Small intestine (tissue), 7 donors: Measurements from ENCODE around the gene TBC1D16. TPM values are rescaled to one million over a fixed set of nuclear protein-coding genes. Genes with fewer than 3 reads are reported as not detected.
"Not testable (repeated sequence)": the region's sequence is repeated elsewhere in the genome, so short reads cannot be mapped to it uniquely, and the experiment has no call there.

Experiments
- DNase-seq, 2 donors: peaks; one replicate each; pipeline versions ENCODE4 v3.0.0 to v3.0.0-alpha.2; 2013
- FAIRE-seq: peaks from 2 replicates; lab custom pipeline; 2012; peaks lifted over from hg19 to GRCh38; lab: Jason Lieb, UNC
- H3K27ac ChIP-seq, 3 donors: one replicate each; pipeline ENCODE4 v1.5.1; 2013; ENCODE audit warnings: low read length in 2 of 3, mild to moderate bottlenecking in 2 of 3, control low read depth in 1 of 3, inconsistent platforms in 1 of 3, low read depth in 1 of 3, moderate library complexity in 1 of 3
- H3K27me3 ChIP-seq, 3 donors: one replicate each; pipeline ENCODE4 v1.6.1; 2013; ENCODE audit warnings: low read length in 3 of 3, inconsistent platforms in 1 of 3; ENCODE audit not compliant: control insufficient read depth in 3 of 3, insufficient read depth in 3 of 3
- H3K36me3 ChIP-seq, 3 donors: one replicate each; pipeline ENCODE4 v1.6.1; 2013; ENCODE audit warnings: low read length in 3 of 3, inconsistent platforms in 1 of 3, low read depth in 1 of 3, mild to moderate bottlenecking in 1 of 3, moderate library complexity in 1 of 3; ENCODE audit not compliant: control insufficient read depth in 3 of 3, insufficient read depth in 2 of 3
- H3K4me1 ChIP-seq, 3 donors: one replicate each; pipeline ENCODE4 v1.6.1; 2013; ENCODE audit warnings: low read length in 2 of 3, inconsistent platforms in 1 of 3, low read depth in 1 of 3, mild to moderate bottlenecking in 1 of 3, moderate library complexity in 1 of 3; ENCODE audit not compliant: control insufficient read depth in 3 of 3, insufficient read depth in 2 of 3
- H3K4me3 ChIP-seq, 3 donors: one replicate each; pipeline ENCODE4 v1.5.1; 2013; ENCODE audit warnings: low read length in 3 of 3, control low read depth in 1 of 3, inconsistent platforms in 1 of 3, low read depth in 1 of 3, mild to moderate bottlenecking in 1 of 3, moderate library complexity in 1 of 3
- H3K9me3 ChIP-seq, 2 donors: one replicate each; pipeline ENCODE4 v1.6.1; 2013; ENCODE audit warnings: low read depth in 1 of 2, low read length in 1 of 2; ENCODE audit not compliant: control insufficient read depth in 2 of 2, insufficient read depth in 1 of 2
- WGBS, 3 donors: extraction: QIAGEN DNeasy Blood & Tissue Kit; methylation state at CpG; one replicate each; pipeline ENCODE4 v1.1.7; 2013; 5-methylcytosine and 5-hydroxymethylcytosine counted together
- polyA plus RNA-seq, 4 donors: library from polyadenylated mRNA; stranded (reverse) in 3 of 4; unstranded in 1 of 4; fragments of 200-250 nt in 3 of 4; fragments of 120-200 nt in 1 of 4; gene quantifications; one replicate each; pipeline versions ENCODE4 v1.2.1 to v1.2.3, GENCODE V29; 2013
- donor health status: healthy with polysubstance abuse.
- donor health status: control.
- donor health status: control.
- donor health status: Bipolar disorder and iron deficiency.
- donor health status: healthy.

TBC1D16 gene
- polyA plus RNA-seq, 4 donors = 1.6 to 30.6 (median 15.2) TPM

DNA sequence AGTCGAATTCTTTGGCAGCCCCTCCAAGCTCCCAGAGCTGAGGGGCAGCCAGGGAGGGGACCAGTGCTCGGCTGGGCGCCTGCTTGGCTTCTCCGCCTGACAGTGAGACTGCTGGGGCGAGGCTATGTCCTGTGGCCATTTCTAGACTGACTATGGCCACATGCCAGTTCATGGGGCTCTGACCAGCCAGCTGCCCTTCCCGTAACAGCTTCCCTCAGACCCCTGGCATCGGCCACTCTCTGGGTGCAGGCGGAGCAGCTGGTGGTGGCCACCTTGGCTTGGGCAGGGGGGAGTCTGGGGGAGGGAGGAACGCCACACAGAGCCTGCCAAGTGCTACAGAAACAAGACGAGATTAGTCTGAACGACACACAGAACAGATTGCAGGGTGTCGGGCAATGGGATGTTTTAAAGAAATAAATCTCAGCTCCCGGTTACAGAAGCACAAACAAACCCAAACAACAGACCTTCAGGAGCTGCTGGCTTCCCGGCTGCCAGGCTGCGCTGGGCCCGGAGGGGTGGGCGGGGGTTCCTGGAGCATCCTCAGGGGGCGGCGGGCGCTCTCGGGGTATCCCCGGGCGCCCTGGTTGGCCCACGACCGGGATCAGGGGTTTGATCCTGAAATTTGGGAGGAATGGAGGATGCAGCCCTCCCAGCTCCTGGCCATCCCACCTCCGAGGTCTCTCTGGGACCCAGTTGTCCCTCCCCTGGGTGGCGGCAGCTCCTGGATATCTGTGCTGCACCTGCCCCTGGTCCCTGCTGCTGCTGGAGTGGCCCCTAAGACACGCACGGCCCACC, 34.5 kb downstream of the TBC1D16 start:
- Histone ChIP-seq H3K9me3 (peaks cover 0 to 8% of the 10 kb centered on the region in 2 donors), H3K27me3 (no peaks in the 10 kb centered on the region), H3K36me3 (peaks cover 0 to 67% (median 0%) of the 10 kb centered on the region in 3 donors), H3K4me1 (peaks cover 0 to 34% (median 4%) of the 10 kb centered on the region in 3 donors), H3K4me3 (no peak overlapping the region), H3K27ac (peak overlapping the region in 1 of 3 donors; percentile 97)
- FAIRE-seq = no peak
- 81 to 91% (median 82%) methylated on average over 28 to 29 of the region's 29 CpGs for WGBS, 3 donors
- no peak for DNase-seq

DNA sequence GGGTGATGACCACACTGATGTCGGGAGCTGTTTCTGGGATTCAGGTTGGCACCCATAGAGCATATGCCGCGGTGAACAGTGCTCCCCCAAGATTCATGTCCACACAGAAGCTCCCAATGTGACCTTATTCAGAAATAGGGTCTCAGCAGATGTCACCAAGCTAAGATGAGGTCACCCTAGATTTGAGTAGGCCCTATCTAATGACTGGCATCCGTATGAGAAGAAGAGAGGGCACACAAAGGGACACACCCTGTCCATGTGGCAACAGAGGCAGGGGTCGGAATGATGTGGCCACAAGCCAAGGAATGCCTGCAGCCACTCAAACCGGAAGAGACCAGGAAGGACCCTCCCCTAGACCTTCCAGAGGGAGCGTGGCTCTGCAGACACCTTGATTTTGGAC, 35.5 kb downstream of the TBC1D16 start:
- Histone ChIP-seq H3K36me3 (peaks cover 0 to 61% (median 0%) of the 10 kb centered on the region in 3 donors), H3K27me3 (no peaks in the 10 kb centered on the region), H3K4me1 (peaks cover 0 to 24% (median 4%) of the 10 kb centered on the region in 3 donors), H3K4me3 (no peak overlapping the region), H3K27ac (no peak overlapping the region), H3K9me3 (peaks cover 0 to 8% of the 10 kb centered on the region in 2 donors)
- DNase-seq = no peak
- 85 to 95% (median 94%) methylated on average over 7 of the region's 7 CpGs for WGBS, 3 donors
- no peak for FAIRE-seq

GRCh38 chr17:79997011-79997660, 38.5 kb downstream of the TBC1D16 start:
- H3K4me3 ChIP-seq = no peak overlapping the region
- peaks cover 4 to 38% (median 8%) of the 10 kb centered on the region in 3 donors for H3K4me1 ChIP-seq
- H3K27ac ChIP-seq = peak overlapping the region in 2 of 3 donors; percentile 26 to 69
- WGBS, 3 donors = 61 to 77% (median 66%) methylated on average over 15 of the region's 15 CpGs
- no peak for FAIRE-seq
- H3K27me3 ChIP-seq = no peaks in the 10 kb centered on the region
- H3K9me3 ChIP-seq = peaks cover 0 to 8% of the 10 kb centered on the region in 2 donors
- H3K36me3 ChIP-seq = peaks cover 0 to 37% (median 0%) of the 10 kb centered on the region in 3 donors
- DNase-seq = peak; percentile 35 to 73

DNA sequence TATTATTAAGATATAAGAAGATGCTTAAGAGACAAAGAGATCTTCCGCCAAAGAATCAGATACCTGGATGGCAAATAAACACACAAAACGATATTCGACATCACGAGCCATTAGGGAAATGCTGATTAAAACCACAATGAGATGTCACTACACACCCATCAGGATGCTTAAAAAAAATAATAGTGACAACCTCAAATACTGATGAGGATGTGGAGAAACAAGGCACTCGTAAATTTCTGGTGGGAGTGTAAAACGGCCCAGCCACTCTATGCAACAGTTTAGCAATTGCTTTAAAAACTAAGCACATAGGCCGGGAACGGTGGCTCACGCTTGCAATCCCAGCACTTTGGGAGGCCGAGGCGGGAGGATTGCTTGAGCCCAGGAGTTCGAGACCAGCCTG, 39.4 kb downstream of the TBC1D16 start:
- peaks cover 4 to 39% (median 8%) of the 10 kb centered on the region in 3 donors for H3K4me1 ChIP-seq
- no peak overlapping the region for H3K4me3 ChIP-seq
- no peak for DNase-seq
- no peak for FAIRE-seq
- WGBS, 3 donors = 85 to 91% (median 88%) methylated on average over 12 of the region's 12 CpGs
- H3K9me3 ChIP-seq = peaks cover 0 to 8% of the 10 kb centered on the region in 2 donors
- H3K36me3 ChIP-seq = peaks cover 0 to 31% (median 0%) of the 10 kb centered on the region in 3 donors
- no peak overlapping the region for H3K27ac ChIP-seq
- H3K27me3 ChIP-seq = no peaks in the 10 kb centered on the region

- H3K4me3 ChIP-seq = no peak overlapping the region
- 93 to 94% (median 93%) methylated on average over 8 of the region's 8 CpGs for WGBS, 3 donors
- peaks cover 0 to 8% of the 10 kb centered on the region in 2 donors for H3K9me3 ChIP-seq
- peaks cover 0 to 31% (median 0%) of the 10 kb centered on the region in 3 donors for H3K36me3 ChIP-seq
- DNase-seq = no peak
- no peak overlapping the region for H3K27ac ChIP-seq
- no peak for FAIRE-seq
- H3K27me3 ChIP-seq = no peaks in the 10 kb centered on the region
- peaks cover 4 to 45% (median 8%) of the 10 kb centered on the region in 3 donors for H3K4me1 ChIP-seq
Observed at GRCh38 chr17:79995696-79996095, 40.0 kb downstream of the TBC1D16 start.

DNA sequence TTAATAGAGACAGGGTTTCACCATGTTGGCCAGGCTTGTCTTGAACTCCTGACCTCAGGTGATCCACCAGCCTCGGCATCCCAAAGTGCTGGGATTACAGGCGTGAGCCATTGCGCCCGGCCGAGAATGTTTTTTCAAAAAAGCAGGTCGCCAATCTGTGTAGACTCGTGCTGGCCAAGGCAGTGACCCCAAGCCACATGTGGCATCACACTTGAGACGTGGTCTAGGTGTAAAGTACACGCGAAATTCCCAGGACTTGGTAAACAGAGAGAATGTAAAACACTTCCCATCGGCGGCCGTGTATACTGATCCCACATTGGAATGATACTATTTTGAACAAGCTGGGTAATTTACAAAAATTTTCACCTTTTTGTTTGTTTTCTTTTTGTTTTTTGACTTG, 41.1 kb downstream of the TBC1D16 start:
- no peak overlapping the region for H3K4me3 ChIP-seq
- no peaks in the 10 kb centered on the region for H3K9me3 ChIP-seq
- H3K36me3 ChIP-seq = peaks cover 0 to 21% (median 0%) of the 10 kb centered on the region in 3 donors
- 87 to 93% (median 89%) methylated on average over 13 of the region's 13 CpGs for WGBS, 3 donors
- no peaks in the 10 kb centered on the region for H3K27me3 ChIP-seq
- no peak for FAIRE-seq
- peak overlapping the region in 1 of 3 donors; percentile 99 for H3K27ac ChIP-seq
- DNase-seq = no peak
- peaks cover 4 to 56% (median 8%) of the 10 kb centered on the region in 3 donors for H3K4me1 ChIP-seq

DNA sequence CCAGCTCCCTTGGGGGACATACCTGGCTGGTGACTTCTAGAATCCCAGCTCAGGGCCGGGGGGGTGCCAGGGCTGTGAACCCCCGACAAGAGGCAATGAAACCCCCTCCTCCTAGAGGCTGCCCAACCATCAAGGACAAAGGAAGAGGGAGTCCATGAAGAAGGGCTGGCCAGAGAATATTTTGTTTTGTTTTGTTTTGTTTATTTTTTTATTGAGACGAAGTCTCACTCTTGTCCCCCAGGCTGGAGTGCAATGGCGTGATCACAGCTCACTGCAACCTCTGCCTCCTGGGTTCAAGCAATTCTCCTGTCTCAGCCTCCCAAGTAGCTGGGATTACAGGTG, 41.5 kb downstream of the TBC1D16 start:
- Histone ChIP-seq H3K36me3 (peaks cover 0 to 24% (median 0%) of the 10 kb centered on the region in 3 donors), H3K4me1 (peaks cover 4 to 60% (median 8%) of the 10 kb centered on the region in 3 donors), H3K27ac (peak overlapping the region in 2 of 3 donors; percentile 81 to 99)
- WGBS, 3 donors = 64 to 70% (median 67%) methylated on average over 4 of the region's 4 CpGs
- DNase-seq, H3K9me3 ChIP-seq, H3K27me3 ChIP-seq, FAIRE-seq, H3K4me3 ChIP-seq: not testable (repeated sequence)

DNA sequence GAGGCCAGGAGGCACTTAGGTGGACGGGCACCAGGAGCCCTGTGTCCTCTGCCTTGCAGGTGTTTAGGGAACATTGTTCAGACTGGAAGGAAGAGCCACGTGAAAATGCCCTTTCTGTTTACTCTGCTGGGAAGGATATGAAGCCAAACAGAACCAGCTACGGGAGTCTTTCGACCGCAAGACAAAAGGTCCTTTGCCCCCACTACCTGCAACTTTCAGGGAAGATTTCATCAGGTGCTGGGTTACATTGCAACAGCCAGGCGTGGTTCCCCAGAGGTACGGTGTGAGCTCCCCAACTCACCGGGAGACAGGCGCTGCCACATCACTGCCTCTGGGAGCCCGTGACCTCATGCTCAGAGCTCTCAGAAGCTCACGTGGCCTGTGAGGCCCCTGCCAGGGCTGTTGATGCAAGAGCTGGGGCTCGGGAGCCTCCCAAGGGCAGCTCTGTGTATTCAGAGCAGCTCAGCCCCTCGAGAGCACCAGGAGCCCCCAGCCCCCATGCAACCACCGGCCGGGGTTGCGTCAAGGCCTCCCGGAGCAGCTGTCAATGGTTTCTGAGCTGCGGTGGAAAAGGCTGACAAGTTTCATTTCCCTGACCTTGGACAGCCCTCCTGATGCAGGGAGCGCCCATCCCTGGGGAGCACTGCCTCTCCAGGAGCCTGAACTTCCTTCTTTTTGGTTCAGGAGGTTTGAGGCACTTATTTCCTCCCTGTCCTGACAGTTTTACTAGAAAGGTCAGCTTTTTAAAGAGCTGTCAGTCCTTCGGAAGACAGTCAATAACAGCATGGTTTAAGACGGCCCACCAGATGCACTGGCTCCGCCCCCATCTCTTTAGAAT, 42.1 kb downstream of the TBC1D16 start:
- 12 to 37% (median 21%) methylated on average over 22 of the region's 22 CpGs for WGBS, 3 donors

More for the DNA sequence above, 42.1 kb downstream of the TBC1D16 start:
- Histone ChIP-seq H3K4me3 (peak overlapping the region in 1 of 3 donors; percentile 57), H3K4me1 (peaks cover 4 to 66% (median 11%) of the 10 kb centered on the region in 3 donors), H3K9me3 (no peaks in the 10 kb centered on the region), H3K27ac (peak overlapping the region in 2 of 3 donors; percentile 81 to 99), H3K36me3 (peaks cover 0 to 23% (median 0%) of the 10 kb centered on the region in 3 donors), H3K27me3 (no peaks in the 10 kb centered on the region)
- DNase-seq (peak; percentile 77 to 97), FAIRE-seq (no peak)
